ENCODE data around the gene ASPA. TPM values are rescaled to one million over a fixed set of nuclear protein-coding genes. Genes with fewer than 3 reads are reported as not detected.

ASPA gene
- total RNA-seq, 2 donors from 2014 or later, result 1.4 to 2.6 TPM

- no peak for TF ChIP-seq CTCF (IDR thresholded peaks at IDR 0.05)
- Histone ChIP-seq H3K27ac (no peak overlapping the region), H3K27me3 (replicated peaks; ENCODE audit: insufficient read depth) (no peaks in the 10 kb centered on the region), H3K9me3 (no peaks in the 10 kb centered on the region), H3K4me3 (no peak overlapping the region), H3K4me1 (ENCODE audit: control insufficient read depth in 1 of 2, low read depth in 2 of 2) (no peaks in the 10 kb centered on the region), H3K36me3 (no peaks in the 10 kb centered on the region)
- ATAC-seq (ENCODE audit: insufficient number of reproducible peaks, low FRiP score, low read depth) (no peak), DNase-seq (ENCODE audit: low spot score) (no peak)
These were observed 70.7 kb downstream of the ASPA start for GRCh38 chr17:3546521-3546920.

GRCh38 chr17:3546997-3547396, 71.2 kb downstream of the ASPA start:
- TF ChIP-seq CTCF (IDR thresholded peaks at IDR 0.05), result no peak
- no peak for ATAC-seq (ENCODE audit: insufficient number of reproducible peaks, low FRiP score, low read depth)
- H3K27ac ChIP-seq, result no peak overlapping the region
- H3K9me3 ChIP-seq, result no peaks in the 10 kb centered on the region
- DNase-seq (ENCODE audit: low spot score), result no peak
- H3K36me3 ChIP-seq, result no peaks in the 10 kb centered on the region
- no peak overlapping the region for H3K4me3 ChIP-seq
- no peaks in the 10 kb centered on the region for H3K27me3 ChIP-seq (replicated peaks; ENCODE audit: insufficient read depth)
- no peaks in the 10 kb centered on the region for H3K4me1 ChIP-seq (ENCODE audit: control insufficient read depth in 1 of 2, low read depth in 2 of 2)

- no peak for TF ChIP-seq CTCF (IDR thresholded peaks at IDR 0.05)
- H3K4me3 ChIP-seq, result no peak overlapping the region
- no peak for DNase-seq (ENCODE audit: low spot score)
These were observed 71.8 kb downstream of the ASPA start for GRCh38 chr17:3547628-3548027.

GRCh38 chr17:3549610-3550162, 73.9 kb downstream of the ASPA start:
- Histone ChIP-seq H3K27ac (no peak overlapping the region), H3K9me3 (no peaks in the 10 kb centered on the region), H3K4me1 (ENCODE audit: control insufficient read depth in 1 of 2, low read depth in 2 of 2) (no peaks in the 10 kb centered on the region), H3K36me3 (no peaks in the 10 kb centered on the region), H3K27me3 (replicated peaks; ENCODE audit: insufficient read depth) (no peaks in the 10 kb centered on the region), H3K4me3 (no peak overlapping the region)
- no peak for DNase-seq (ENCODE audit: low spot score)
- no peak for ATAC-seq (ENCODE audit: insufficient number of reproducible peaks, low FRiP score, low read depth)
- no peak for TF ChIP-seq CTCF (IDR thresholded peaks at IDR 0.05)

More at GRCh38 chr17:3547628-3548027, 71.8 kb downstream of the ASPA start:
- Histone ChIP-seq H3K27me3 (replicated peaks; ENCODE audit: insufficient read depth) (no peaks in the 10 kb centered on the region), H3K27ac (no peak overlapping the region), H3K9me3 (no peaks in the 10 kb centered on the region), H3K4me1 (ENCODE audit: control insufficient read depth in 1 of 2, low read depth in 2 of 2) (no peaks in the 10 kb centered on the region), H3K36me3 (no peaks in the 10 kb centered on the region)
- ATAC-seq (ENCODE audit: insufficient number of reproducible peaks, low FRiP score, low read depth), result no peak

GRCh38 chr17:3551189-3551588, 75.4 kb downstream of the ASPA start:
- no peak for TF ChIP-seq CTCF (IDR thresholded peaks at IDR 0.05)
- DNase-seq (ENCODE audit: low spot score), result no peak
- no peaks in the 10 kb centered on the region for H3K36me3 ChIP-seq
- no peaks in the 10 kb centered on the region for H3K27me3 ChIP-seq (replicated peaks; ENCODE audit: insufficient read depth)
- no peak overlapping the region for H3K27ac ChIP-seq
- H3K4me1 ChIP-seq (ENCODE audit: control insufficient read depth in 1 of 2, low read depth in 2 of 2), result no peaks in the 10 kb centered on the region
- ATAC-seq (ENCODE audit: insufficient number of reproducible peaks, low FRiP score, low read depth), result no peak
- no peaks in the 10 kb centered on the region for H3K9me3 ChIP-seq
- no peak overlapping the region for H3K4me3 ChIP-seq
